Kidney glomerular epithelial cell (primary cell): ENCODE measurements around the gene DENND4C.
"Not testable (repeated sequence)": the region's sequence is repeated elsewhere in the genome, so short reads cannot be mapped to it uniquely, and the experiment has no call there.

Experiments
- DNase-seq: peaks from one replicate; lab custom pipeline; 2025; lab: John Stamatoyannopoulos, UW

DENND4C gene

GRCh38 chr9:19266778-19267384, 36.4 kb downstream of the DENND4C start:
- DNase-seq: not testable (repeated sequence)

GRCh38 chr9:19269582-19269981, 39.1 kb downstream of the DENND4C start:
- no peak for DNase-seq

GRCh38 chr9:19270421-19270949, 40.0 kb downstream of the DENND4C start:
- no peak for DNase-seq

- DNase-seq: no peak
Measured at GRCh38 chr9:19271081-19271480, 40.6 kb downstream of the DENND4C start.

GRCh38 chr9:19281801-19282200, 51.3 kb downstream of the DENND4C start:
- no peak for DNase-seq

GRCh38 chr9:19283072-19283710, 52.7 kb downstream of the DENND4C start:
- no peak for DNase-seq

GRCh38 chr9:19284729-19285128, 54.2 kb downstream of the DENND4C start:
- DNase-seq: no peak

GRCh38 chr9:19286634-19287188, 56.2 kb downstream of the DENND4C start:
- no peak for DNase-seq

- DNase-seq: no peak
Measured at GRCh38 chr9:19288081-19288480, 57.6 kb downstream of the DENND4C start.

GRCh38 chr9:19290103-19290502, 59.6 kb downstream of the DENND4C start:
- no peak for DNase-seq

GRCh38 chr9:19294219-19294618, 63.7 kb downstream of the DENND4C start:
- DNase-seq: no peak

- no peak for DNase-seq
Measured at GRCh38 chr9:19298436-19299000, 68.0 kb downstream of the DENND4C start.

- DNase-seq: no peak
Measured at GRCh38 chr9:19303216-19303615, 72.7 kb downstream of the DENND4C start.

GRCh38 chr9:19306568-19306967, 76.1 kb downstream of the DENND4C start:
- no peak for DNase-seq

GRCh38 chr9:19310246-19310645, 79.8 kb downstream of the DENND4C start:
- DNase-seq: no peak

- DNase-seq: no peak
Measured at GRCh38 chr9:19313573-19313972, 83.1 kb downstream of the DENND4C start.

GRCh38 chr9:19320495-19320894, 90.0 kb downstream of the DENND4C start:
- DNase-seq: no peak

GRCh38 chr9:19331877-19332276, 101.4 kb downstream of the DENND4C start:
- no peak for DNase-seq

- no peak for DNase-seq
Measured at GRCh38 chr9:19336166-19336565, 105.7 kb downstream of the DENND4C start.

GRCh38 chr9:19342947-19343346, 112.5 kb downstream of the DENND4C start:
- DNase-seq: no peak

- DNase-seq: no peak
Measured at GRCh38 chr9:19358701-19359100, 128.2 kb downstream of the DENND4C start.

GRCh38 chr9:19369107-19369506, 138.6 kb downstream of the DENND4C start:
- DNase-seq: no peak

- DNase-seq: no peak
Measured at GRCh38 chr9:19371942-19372341, 141.4 kb downstream of the DENND4C start.
